BLaER1 (cell line): ENCODE measurements around the gene COPS7A.

Experiments used
- H3K27ac ChIP-seq: shearing (Covaris generic); formaldehyde crosslinking; 2 replicates; pipeline ENCODE4 v1.8.1; 2022
- H3K27me3 ChIP-seq: shearing (Covaris generic); formaldehyde crosslinking; 2 replicates; pipeline ENCODE4 v1.8.1; 2022
- H3K36me3 ChIP-seq: shearing (Covaris generic); formaldehyde crosslinking; 2 replicates; pipeline ENCODE4 v1.8.1; 2022
- H3K4me1 ChIP-seq: shearing (Covaris generic); formaldehyde crosslinking; 2 replicates; pipeline ENCODE4 v1.8.1; 2022
- H3K4me2 ChIP-seq: shearing (Covaris generic); formaldehyde crosslinking; 2 replicates; pipeline ENCODE4 v1.8.1; 2022
- H3K4me3 ChIP-seq: shearing (Covaris generic); formaldehyde crosslinking; 2 replicates; pipeline ENCODE4 v1.8.1; 2022
- H3K9ac ChIP-seq: shearing (Covaris generic); formaldehyde crosslinking; 2 replicates; pipeline ENCODE4 v1.8.1; 2022
- H3K9me3 ChIP-seq: shearing (Covaris generic); formaldehyde crosslinking; 2 replicates; pipeline ENCODE4 v1.8.1; 2022
- H4K20me1 ChIP-seq: shearing (Covaris generic); formaldehyde crosslinking; 2 replicates; pipeline ENCODE4 v1.8.1; 2022
- Cebpa-rat ChIP-seq: shearing (Covaris generic); IDR thresholded peaks from 2 replicates; pipeline ENCODE4 v1.8.1; 2022

COPS7A gene

DNA sequence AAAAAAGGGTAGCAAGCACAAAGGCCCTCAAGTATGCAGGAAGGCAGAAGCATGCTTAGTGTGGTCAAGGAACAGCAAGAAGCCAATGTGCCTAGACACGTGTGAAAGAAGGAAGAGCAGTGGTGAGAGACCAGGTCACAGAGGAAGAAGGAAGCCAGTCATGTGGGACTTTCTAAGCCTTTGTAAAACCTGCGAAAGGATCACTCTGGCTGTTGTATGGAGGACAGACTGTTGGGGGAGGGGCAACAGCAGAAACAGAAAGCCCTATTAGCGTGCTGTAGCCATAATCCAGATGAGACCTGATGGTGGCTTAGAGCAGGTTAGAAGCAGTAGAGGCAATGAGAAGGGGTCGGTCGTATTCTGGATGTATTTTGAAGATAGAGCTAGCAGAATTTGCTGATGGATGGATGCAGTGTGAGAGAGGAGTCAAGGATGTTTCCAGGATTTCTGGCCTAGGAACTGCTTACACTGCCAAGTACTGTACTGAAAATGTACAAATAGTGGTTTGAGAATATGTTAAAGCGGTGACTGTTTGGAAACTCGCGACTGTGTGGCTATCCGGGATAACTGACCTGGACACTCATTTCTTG, 34.8 kb downstream of the COPS7A start:
- H3K27ac ChIP-seq: no peak overlapping the region
- no peak for TF ChIP-seq Cebpa-rat
- no peaks in the 10 kb centered on the region for H3K9me3 ChIP-seq
- H3K4me2 ChIP-seq: peak overlapping the region; percentile 11; the same call in 1 of the 2 replicates
- peaks cover 23% of the 10 kb centered on the region for H3K27me3 ChIP-seq
- H3K4me1 ChIP-seq: peaks cover 27% of the 10 kb centered on the region
- H4K20me1 ChIP-seq: 0 out of 2 replicates have a peak, but pooled peaks cover 5% of the 10 kb centered on the region
- H3K4me3 ChIP-seq: no peak overlapping the region
- no peak overlapping the region for H3K9ac ChIP-seq
- no peaks in the 10 kb centered on the region for H3K36me3 ChIP-seq

DNA sequence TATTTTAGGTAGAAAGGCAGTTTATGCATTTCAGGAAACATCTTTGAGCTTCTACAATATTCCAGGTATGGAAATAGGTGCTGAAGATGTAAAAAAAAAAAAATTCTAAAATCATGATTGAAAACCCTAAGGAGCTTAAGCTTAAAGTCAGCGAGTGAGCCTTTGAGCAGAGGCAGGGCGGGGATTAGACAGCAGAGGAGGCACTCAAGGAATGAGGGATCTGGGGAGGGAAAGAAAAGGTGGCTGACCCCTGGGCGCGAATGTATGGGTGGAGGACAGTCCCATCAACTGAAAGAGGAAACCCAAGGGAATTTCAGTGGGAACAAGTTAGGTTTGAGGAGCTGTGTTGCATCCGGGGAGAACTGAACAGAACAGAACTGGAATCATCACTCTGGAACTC, 35.9 kb downstream of the COPS7A start:
- H3K9ac ChIP-seq: no peak overlapping the region
- H4K20me1 ChIP-seq: 0 out of 2 replicates have a peak, but pooled peaks cover 7% of the 10 kb centered on the region
- H3K4me2 ChIP-seq: no peak overlapping the region

DNA sequence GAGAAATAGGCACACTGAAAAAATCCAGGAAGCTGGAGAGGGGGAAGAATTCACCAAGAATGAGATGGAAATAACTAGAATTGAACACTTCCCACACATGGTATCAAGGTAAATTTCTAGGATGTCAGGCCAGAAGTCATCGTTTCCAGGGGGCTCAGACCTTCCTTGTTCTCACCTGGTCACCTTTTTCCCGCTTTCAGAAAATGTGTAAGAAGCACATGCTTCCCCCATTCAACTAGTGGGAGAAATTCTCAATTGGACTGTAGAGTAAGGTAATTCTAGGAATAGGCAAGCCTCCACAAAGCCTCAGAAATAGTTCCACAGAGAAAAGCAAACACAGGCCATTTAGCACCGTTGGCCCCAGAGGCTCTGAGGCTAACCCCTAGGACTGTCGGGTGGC, 39.5 kb downstream of the COPS7A start:
- H4K20me1 ChIP-seq: peaks cover 26% of the 10 kb centered on the region
- no peak overlapping the region for H3K27ac ChIP-seq
- no peak for TF ChIP-seq Cebpa-rat
- H3K4me2 ChIP-seq: no peak overlapping the region
- H3K36me3 ChIP-seq: no peaks in the 10 kb centered on the region
- H3K4me3 ChIP-seq: no peak overlapping the region
- H3K9me3 ChIP-seq: no peaks in the 10 kb centered on the region
- H3K9ac ChIP-seq: no peak overlapping the region
- peaks cover 71% of the 10 kb centered on the region for H3K27me3 ChIP-seq
- H3K4me1 ChIP-seq: peaks cover 31% of the 10 kb centered on the region

More for the DNA sequence above, 35.9 kb downstream of the COPS7A start:
- no peak for TF ChIP-seq Cebpa-rat
- peaks cover 35% of the 10 kb centered on the region for H3K27me3 ChIP-seq
- H3K4me1 ChIP-seq: peaks cover 25% of the 10 kb centered on the region
- no peak overlapping the region for H3K27ac ChIP-seq
- H3K4me3 ChIP-seq: no peak overlapping the region
- no peaks in the 10 kb centered on the region for H3K9me3 ChIP-seq
- no peaks in the 10 kb centered on the region for H3K36me3 ChIP-seq

DNA sequence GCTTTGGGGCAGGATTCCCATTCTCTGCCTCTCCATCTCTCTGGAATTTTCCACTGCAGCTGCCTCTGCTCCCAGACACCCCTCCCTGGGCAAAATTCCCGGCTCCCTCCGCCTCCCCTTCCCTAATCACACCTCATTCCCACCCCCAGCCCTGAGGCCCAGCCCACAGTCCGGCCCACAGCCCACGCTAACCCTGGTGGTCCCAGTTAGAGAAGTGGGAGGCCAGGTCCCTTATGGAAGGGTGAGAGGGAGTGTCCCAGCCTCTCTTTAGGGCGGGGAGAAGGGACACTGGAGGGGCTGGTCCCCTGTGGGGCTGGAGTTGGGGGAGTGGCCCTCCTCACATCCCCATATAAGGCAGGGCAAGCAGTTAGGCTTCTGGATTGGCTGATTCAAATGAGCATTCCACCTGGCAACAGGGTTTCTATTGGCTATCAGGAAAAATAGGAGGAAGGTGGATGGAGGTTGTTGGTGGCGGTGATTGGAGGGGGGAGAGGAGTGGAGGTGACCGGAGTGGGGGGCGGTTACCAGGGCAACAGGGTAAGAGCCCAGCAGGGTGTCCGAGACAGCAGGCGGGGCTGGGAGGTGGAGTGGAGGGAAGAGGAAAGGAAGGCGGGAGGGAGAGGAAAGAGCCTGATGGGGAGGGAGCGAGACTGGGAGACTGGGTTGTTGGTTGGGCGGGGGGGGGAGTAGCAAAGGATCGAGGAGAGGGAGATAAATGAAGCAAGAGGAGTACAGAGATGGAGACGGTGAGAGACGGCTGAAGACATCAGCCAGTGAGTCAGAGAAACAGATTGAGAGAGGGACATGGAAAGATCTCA, 40.4 kb downstream of the COPS7A start:
- H3K9ac ChIP-seq: no peak overlapping the region
- peaks cover 31% of the 10 kb centered on the region for H3K4me1 ChIP-seq
- peaks cover 80% of the 10 kb centered on the region for H3K27me3 ChIP-seq
- H3K9me3 ChIP-seq: no peaks in the 10 kb centered on the region
- H3K4me2 ChIP-seq: peak overlapping the region; percentile 39
- H3K4me3 ChIP-seq: 0 out of 2 replicates have a peak overlapping the region, but pooled peaks have one; percentile 3
- H3K36me3 ChIP-seq: no peaks in the 10 kb centered on the region
- no peak for TF ChIP-seq Cebpa-rat
- no peak overlapping the region for H3K27ac ChIP-seq
- H4K20me1 ChIP-seq: peaks cover 34% of the 10 kb centered on the region

DNA sequence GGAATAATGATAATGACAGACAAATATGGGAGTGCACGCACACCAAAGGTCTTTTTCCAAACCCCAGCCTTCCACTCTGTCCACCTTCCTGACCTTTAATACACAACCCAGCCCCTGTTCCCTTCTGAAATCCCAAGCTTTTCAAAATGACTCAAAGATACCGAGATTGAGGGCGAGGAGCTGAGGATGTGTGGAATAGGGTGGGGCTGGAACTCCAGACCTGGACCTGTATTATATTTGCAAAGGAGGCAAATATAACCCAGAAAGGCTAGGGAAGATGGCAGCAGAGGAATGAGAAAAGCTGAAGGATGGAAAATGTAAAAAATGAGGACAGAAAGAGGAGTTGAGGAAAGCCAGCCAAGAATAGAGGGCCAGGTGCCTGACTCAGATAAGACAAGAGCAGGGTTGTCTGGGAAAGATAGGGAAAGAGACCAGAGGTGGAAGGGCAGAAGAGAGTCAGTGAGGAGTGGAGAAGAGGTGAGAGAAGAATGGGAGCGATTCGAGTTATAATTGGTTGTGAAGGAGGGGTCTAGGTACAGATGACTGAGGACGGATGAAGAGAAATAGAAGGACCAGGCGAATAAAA, 41.3 kb downstream of the COPS7A start:
- TF ChIP-seq Cebpa-rat: no peak
- no peak overlapping the region for H3K9ac ChIP-seq
- no peak overlapping the region for H3K4me2 ChIP-seq
- peak overlapping the region; percentile 71 for H3K4me3 ChIP-seq
- peaks cover 35% of the 10 kb centered on the region for H3K4me1 ChIP-seq
- peaks cover 42% of the 10 kb centered on the region for H4K20me1 ChIP-seq
- H3K9me3 ChIP-seq: no peaks in the 10 kb centered on the region
- peaks cover 89% of the 10 kb centered on the region for H3K27me3 ChIP-seq
- no peak overlapping the region for H3K27ac ChIP-seq
- no peaks in the 10 kb centered on the region for H3K36me3 ChIP-seq

DNA sequence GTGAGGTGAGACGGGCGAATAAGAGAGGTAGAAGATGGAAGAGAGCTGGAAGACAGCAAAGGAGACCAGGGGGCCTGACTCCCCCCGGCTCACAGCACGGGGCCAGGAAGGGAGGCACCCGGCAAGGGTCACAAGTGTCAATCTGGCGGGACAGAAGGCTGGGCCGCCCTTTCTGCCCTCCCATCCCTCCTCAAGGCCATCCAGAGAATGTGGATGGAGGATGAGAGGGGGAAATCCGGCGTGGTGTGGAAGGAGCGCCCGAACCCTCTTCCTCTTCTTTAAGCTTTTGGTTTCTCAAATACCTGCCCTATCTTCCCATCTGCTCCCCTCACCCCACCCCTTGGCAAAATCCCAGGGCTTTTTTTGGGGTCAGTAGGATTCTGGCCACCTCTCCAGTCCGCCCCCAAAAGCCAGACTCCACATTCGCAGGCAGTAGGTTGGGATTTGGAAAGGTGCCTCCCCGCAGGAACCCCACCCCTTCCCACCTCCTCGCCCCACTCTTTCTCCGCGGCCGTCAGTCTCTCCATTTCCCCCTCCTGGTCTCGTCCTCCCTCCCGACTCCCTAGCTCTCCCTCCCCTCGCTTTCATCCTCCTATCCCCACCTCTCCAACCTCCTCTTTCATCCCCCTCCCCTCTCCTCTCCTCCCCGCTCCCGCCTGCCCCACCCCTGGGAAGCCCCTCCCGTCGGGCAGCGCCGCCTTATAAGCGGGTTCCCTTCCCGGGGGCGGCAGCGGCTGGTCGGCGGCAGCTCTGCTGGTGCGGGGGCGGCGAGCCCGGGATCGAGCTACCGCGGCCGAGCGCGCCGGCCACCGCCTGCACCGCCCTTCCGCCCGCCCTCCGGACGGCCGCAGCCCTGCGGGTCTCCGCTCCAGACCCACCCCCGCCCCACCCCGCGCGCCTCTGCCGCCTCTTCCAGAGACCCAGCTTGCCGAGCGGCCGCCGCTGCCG, 42.1 kb downstream of the COPS7A start, which contains the start of gene PTMS:
TSS of gene PTMS (plus strand) at position 730 of the 948 bp plus-strand sequence. CDS start 343 bp downstream, outside the sequence.
- Histone ChIP-seq H3K36me3 (no peaks in the 10 kb centered on the region), H3K9ac (peak within 1 kb of the TSS; percentile 45; the same call in 1 of the 2 replicates), H3K9me3 (no peaks in the 10 kb centered on the region), H3K27me3 (peaks cover 96% of the 10 kb centered on the region), H3K4me1 (peaks cover 35% of the 10 kb centered on the region), H4K20me1 (peaks cover 47% of the 10 kb centered on the region), H3K4me3 (peak within 1 kb of the TSS; percentile 71), H3K4me2 (peak within 1 kb of the TSS; percentile 95), H3K27ac (no peak within 1 kb of the TSS)
- TF ChIP-seq Cebpa-rat: no peak

DNA sequence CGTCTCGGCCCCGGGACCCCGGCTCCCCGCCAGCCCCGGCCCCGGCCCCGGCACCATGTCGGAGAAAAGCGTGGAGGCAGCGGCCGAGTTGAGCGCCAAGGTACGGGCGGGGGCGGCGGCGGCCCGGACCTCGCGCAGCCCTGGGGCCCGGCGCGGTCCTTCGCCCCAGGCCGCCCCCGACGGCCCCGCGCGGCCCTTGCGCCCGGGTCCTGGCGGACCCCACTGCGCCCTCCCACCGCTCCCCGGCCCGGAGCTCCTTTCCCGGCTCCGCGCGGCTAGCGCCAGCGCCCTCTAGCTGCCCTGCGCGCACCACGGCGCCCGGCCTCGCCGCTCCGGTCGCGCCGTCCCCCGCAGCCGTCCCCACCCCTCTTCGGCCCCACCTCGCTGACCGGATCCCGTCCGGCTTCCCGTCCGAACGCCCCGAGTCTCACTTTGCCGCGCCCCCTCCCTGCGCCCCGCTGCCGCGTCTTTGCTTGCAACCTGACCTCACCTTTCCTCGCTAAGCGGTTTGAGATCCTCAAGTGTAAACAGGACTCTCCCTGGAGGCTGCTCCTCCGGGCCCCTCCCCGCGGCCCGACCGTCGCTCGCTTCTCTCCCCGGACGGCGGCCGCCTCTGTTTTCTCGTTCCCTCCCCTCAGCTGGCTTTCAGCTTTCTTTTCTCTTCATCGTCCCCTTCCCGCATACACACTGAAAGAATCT, 43.0 kb downstream of the COPS7A start:
- no peaks in the 10 kb centered on the region for H3K36me3 ChIP-seq
- H3K4me2 ChIP-seq: peak overlapping the region; percentile 95
- no peak overlapping the region for H3K27ac ChIP-seq
- peak overlapping the region; percentile 45; the same call in 1 of the 2 replicates for H3K9ac ChIP-seq
- peaks cover 100% of the 10 kb centered on the region for H3K27me3 ChIP-seq
- H3K4me3 ChIP-seq: peak overlapping the region; percentile 71
- no peak for TF ChIP-seq Cebpa-rat
- no peaks in the 10 kb centered on the region for H3K9me3 ChIP-seq
- H3K4me1 ChIP-seq: peaks cover 35% of the 10 kb centered on the region
- H4K20me1 ChIP-seq: peaks cover 56% of the 10 kb centered on the region

DNA sequence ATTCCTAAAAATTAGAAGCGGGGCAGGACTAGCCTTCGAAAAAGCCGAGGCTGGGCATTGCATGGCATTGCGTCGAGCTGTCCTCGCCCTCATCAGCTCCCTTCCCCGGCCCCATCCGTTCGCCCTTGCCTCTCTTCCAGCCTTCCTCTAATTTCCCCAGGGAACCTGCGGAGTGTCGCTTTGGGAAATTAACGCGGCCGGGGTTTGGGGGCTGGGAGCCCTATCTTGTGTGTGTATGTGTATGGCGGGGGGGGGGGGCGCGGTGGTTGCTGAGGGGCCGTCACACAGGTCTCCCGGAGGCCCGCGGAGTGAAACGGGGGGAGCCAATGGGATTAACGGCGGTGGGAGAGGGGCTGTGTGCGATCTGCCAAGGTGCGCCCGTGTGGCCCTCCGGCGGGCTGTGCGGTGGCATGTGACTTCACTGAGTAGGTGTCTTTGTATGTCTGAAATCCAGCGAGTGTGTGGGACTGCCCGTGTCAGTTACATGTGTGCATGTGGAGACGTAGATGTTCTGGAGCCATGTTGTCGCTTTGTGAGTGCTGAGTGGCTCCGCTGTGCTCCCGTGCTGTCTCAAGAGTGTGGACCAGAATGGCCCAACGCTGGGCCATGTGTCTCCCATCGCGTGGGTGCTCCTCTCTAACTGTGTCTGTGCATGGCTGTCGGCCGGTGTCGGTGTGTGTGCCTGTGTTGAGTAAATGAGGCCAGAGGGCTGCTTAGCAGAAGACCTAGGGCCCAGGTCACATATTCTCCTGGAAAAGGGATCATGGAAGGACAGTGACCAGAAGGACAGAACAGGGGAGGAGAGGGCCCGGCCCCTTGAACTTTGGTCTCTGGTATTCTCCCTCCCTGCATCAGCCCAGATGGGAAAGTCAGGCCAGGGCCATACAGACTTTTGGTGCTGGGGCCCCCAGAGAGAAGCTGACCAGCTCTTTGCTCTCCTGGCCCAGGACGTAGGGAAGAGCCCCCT, 43.8 kb downstream of the COPS7A start:
- H3K9me3 ChIP-seq: no peaks in the 10 kb centered on the region
- H3K36me3 ChIP-seq: no peaks in the 10 kb centered on the region
- peaks cover 39% of the 10 kb centered on the region for H3K4me1 ChIP-seq
- H3K27ac ChIP-seq: no peak overlapping the region
- peak overlapping the region; percentile 71 for H3K4me3 ChIP-seq
- H3K9ac ChIP-seq: 0 out of 2 replicates have a peak overlapping the region, but pooled peaks have one; percentile 45
- peaks cover 100% of the 10 kb centered on the region for H3K27me3 ChIP-seq
- peaks cover 58% of the 10 kb centered on the region for H4K20me1 ChIP-seq
- peak overlapping the region; percentile 95 for H3K4me2 ChIP-seq
- no peak for TF ChIP-seq Cebpa-rat
